ENCODE measurements around the gene CD55. TPM values are rescaled to one million over a fixed set of nuclear protein-coding genes. Genes with fewer than 3 reads are reported as not detected.

CD55 gene
- total and polyA plus RNA-seq, 11 donors = 28.6 to 149 (median 91.2) TPM

DNA sequence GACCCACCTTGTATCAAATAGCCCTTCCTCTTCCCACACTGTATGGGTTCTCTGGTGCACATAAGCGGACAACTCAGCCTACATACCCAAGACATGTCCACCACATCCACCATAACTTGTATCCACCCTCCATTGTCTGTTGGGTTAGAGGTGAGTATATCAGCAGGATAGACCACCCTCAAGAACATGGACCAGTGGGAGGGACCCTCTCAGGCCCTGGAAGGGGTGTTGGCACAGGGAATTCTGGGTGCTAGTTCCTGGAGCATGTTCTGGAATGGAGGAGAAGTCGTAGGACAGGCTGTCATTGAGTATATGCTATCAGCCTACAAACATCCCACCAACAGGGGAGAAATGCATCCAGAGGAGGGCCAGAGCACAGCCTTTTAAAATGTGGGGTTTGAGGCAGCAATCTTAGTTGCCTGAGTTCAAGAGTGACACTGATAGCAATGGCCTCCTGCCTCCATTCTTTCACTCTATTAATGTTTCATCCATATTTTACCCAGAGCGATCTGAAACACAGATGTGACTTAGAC is 7.5 kb downstream of the CD55 start:
- Histone ChIP-seq H3K9me3 (peaks cover 0 to 9% (median 0%) of the 10 kb centered on the region in 12 donors), H3K4me1 (peaks cover 0 to 25% (median 1%) of the 10 kb centered on the region in 12 donors), H3K27me3 (no peaks in the 10 kb centered on the region), H3K27ac (no peak overlapping the region), H3K36me3 (peaks cover 0 to 98% (median 87%) of the 10 kb centered on the region in 9 donors), H3K4me3 (no peak overlapping the region)
- TF ChIP-seq CTCF (IDR thresholded peaks at IDR 0.05) = no peak
- TF ChIP-seq POLR2A (IDR thresholded peaks at IDR 0.05) = no peak
- WGBS, 4 donors = 98 to 100% (median 99%) methylated on average over 3 of the region's 3 CpGs
- ATAC-seq (peak in 1 of 4 donors; percentile 18), DNase-seq (no peak)
- intact Hi-C loops (cut with DNase I) = loop anchor here in 2 of 10 donors (10.0 kb wide), 3 partner anchors 76 to 244 kb away; partner anchors contain the start of gene C4BPB (in 1 of the 2)

DNA sequence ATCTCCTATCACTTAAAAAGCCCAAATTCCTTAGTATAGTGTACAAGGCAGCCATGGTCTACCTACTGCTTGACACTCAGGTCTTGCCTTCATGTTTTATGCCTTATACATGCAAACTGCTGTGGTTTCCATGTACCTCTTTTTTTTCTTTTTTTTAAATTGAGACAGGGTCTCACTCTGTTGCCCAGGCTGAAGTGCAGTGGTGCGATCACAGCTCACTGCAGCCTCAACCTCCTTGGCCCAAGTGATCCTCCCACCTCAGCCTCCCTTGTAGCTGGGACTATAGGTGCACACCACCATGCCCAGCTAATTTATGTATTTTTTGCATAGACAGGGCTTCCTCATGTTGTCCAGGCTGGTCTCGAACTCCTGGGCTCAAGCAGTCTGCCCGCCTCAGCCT is 8.0 kb downstream of the CD55 start:
- H3K27ac ChIP-seq = no peak overlapping the region
- peaks cover 0 to 98% (median 82%) of the 10 kb centered on the region in 9 donors for H3K36me3 ChIP-seq
- H3K4me3 ChIP-seq = no peak overlapping the region
- intact Hi-C loops (cut with DNase I) = loop anchor here in 2 of 10 donors (10.0 kb wide), 3 partner anchors 75 to 245 kb away; partner anchors contain the start of gene C4BPB (in 1 of the 2)
- H3K9me3 ChIP-seq = peaks cover 0 to 14% (median 0%) of the 10 kb centered on the region in 12 donors
- no peak for ATAC-seq
- no peak for TF ChIP-seq POLR2A (IDR thresholded peaks at IDR 0.05)
- TF ChIP-seq CTCF (IDR thresholded peaks at IDR 0.05) = no peak
- WGBS, 4 donors = 96 to 100% (median 98%) methylated on average over 3 of the region's 3 CpGs
- no peak for DNase-seq
- H3K27me3 ChIP-seq = no peaks in the 10 kb centered on the region
- peaks cover 0 to 20% (median 0%) of the 10 kb centered on the region in 12 donors for H3K4me1 ChIP-seq

- Histone ChIP-seq H3K36me3 (peaks cover 0 to 98% (median 75%) of the 10 kb centered on the region in 9 donors), H3K9me3 (peaks cover 0 to 14% (median 0%) of the 10 kb centered on the region in 12 donors), H3K4me1 (peaks cover 0 to 16% (median 0%) of the 10 kb centered on the region in 12 donors), H3K4me3 (no peak overlapping the region), H3K27me3 (no peaks in the 10 kb centered on the region), H3K27ac (no peak overlapping the region)
- intact Hi-C loops (cut with DNase I) = no loop called here
- TF ChIP-seq POLR2A (IDR thresholded peaks at IDR 0.05) (no peak), CTCF (IDR thresholded peaks at IDR 0.05) (no peak)
- DNase-seq (no peak), ATAC-seq (no peak)
- 75 to 88% (median 84%) methylated on average over 5 of the region's 5 CpGs for WGBS, 4 donors
Measured at GRCh38 chr1:207330011-207330710, 8.7 kb downstream of the CD55 start.
